Large intestine (tissue), 3 donors: ENCODE results near the gene PRTFDC1. TPM values are rescaled to one million over a fixed set of nuclear protein-coding genes. Genes with fewer than 3 reads are reported as not detected.

ENCODE experiments used
- DNase-seq, 2 donors: peaks; one replicate each; pipeline versions ENCODE4 v3.0.0 to v3.0.0-alpha.2; 2013
- H3K27ac ChIP-seq: one replicate; pipeline ENCODE4 v1.5.1; 2013; ENCODE audit warnings: low read length
- H3K27me3 ChIP-seq: 2 replicates; pipeline ENCODE4 v1.6.1; 2013; ENCODE audit warnings: low read length; ENCODE audit not compliant: control insufficient read depth, insufficient read depth
- H3K36me3 ChIP-seq: 2 replicates; pipeline ENCODE4 v1.6.1; 2013; ENCODE audit warnings: low read length; ENCODE audit not compliant: control insufficient read depth, insufficient read depth
- H3K4me1 ChIP-seq: one replicate; pipeline ENCODE4 v1.6.1; 2013; ENCODE audit warnings: low read length; ENCODE audit not compliant: control insufficient read depth, insufficient read depth
- H3K4me3 ChIP-seq: one replicate; pipeline ENCODE4 v1.5.1; 2013; ENCODE audit warnings: low read length
- H3K9me3 ChIP-seq: one replicate; pipeline ENCODE4 v1.6.1; 2013; ENCODE audit warnings: mild to moderate bottlenecking, low read depth, low read length, moderate library complexity; ENCODE audit not compliant: control insufficient read depth
- WGBS: methylation state at CpG from one replicate; pipeline ENCODE4 v1.1.5; 2013; ENCODE audit warnings: low lambda C conversion rate; ENCODE audit not compliant: insufficient coverage; 5-methylcytosine and 5-hydroxymethylcytosine counted together
- polyA plus RNA-seq: library from polyadenylated mRNA; unstranded; fragments of 120-200 nt; gene quantifications from one replicate; pipeline ENCODE4 v1.2.1, GENCODE V29; 2013

Gene PRTFDC1
- polyA plus RNA-seq, 1 donor = 34.3 TPM

GRCh38 chr10:24879861-24880260, 72.5 kb downstream of the PRTFDC1 start:
- Histone ChIP-seq H3K9me3 (no peaks in the 10 kb centered on the region), H3K36me3 (no peaks in the 10 kb centered on the region), H3K27ac (no peak overlapping the region), H3K27me3 (no peaks in the 10 kb centered on the region), H3K4me3 (no peak overlapping the region), H3K4me1 (no peaks in the 10 kb centered on the region)
- no peak for DNase-seq
- WGBS = no CpG with 5 or more reads among the region's 5 CpGs

- Histone ChIP-seq H3K36me3 (no peaks in the 10 kb centered on the region), H3K4me1 (peaks cover 3% of the 10 kb centered on the region), H3K27ac (no peak overlapping the region), H3K9me3 (no peaks in the 10 kb centered on the region), H3K27me3 (no peaks in the 10 kb centered on the region), H3K4me3 (no peak overlapping the region)
- no peak for DNase-seq
Measured at GRCh38 chr10:24874133-24874532, 78.3 kb downstream of the PRTFDC1 start.

- no CpG with 5 or more reads among the region's 4 CpGs for WGBS
- Histone ChIP-seq H3K27me3 (no peaks in the 10 kb centered on the region), H3K27ac (peak overlapping the region; percentile 67), H3K36me3 (no peaks in the 10 kb centered on the region), H3K9me3 (no peaks in the 10 kb centered on the region), H3K4me1 (peaks cover 3% of the 10 kb centered on the region), H3K4me3 (no peak overlapping the region)
- peak; percentile 63 to 77 for DNase-seq
Measured at GRCh38 chr10:24873281-24873683, 79.1 kb downstream of the PRTFDC1 start.

GRCh38 chr10:24872790-24873182, 79.6 kb downstream of the PRTFDC1 start:
- Histone ChIP-seq H3K36me3 (no peaks in the 10 kb centered on the region), H3K27me3 (no peaks in the 10 kb centered on the region), H3K4me3 (no peak overlapping the region), H3K9me3 (no peaks in the 10 kb centered on the region), H3K27ac (peak overlapping the region; percentile 67), H3K4me1 (peaks cover 3% of the 10 kb centered on the region)
- WGBS = 80% methylated on average over 1 of the region's 3 CpGs
- DNase-seq = no peak

GRCh38 chr10:24872049-24872789, 80.2 kb downstream of the PRTFDC1 start:
- Histone ChIP-seq H3K4me3 (no peak overlapping the region), H3K27me3 (no peaks in the 10 kb centered on the region), H3K36me3 (no peaks in the 10 kb centered on the region), H3K27ac (no peak overlapping the region), H3K9me3 (no peaks in the 10 kb centered on the region), H3K4me1 (peaks cover 3% of the 10 kb centered on the region)
- DNase-seq = no peak
- WGBS = no CpG with 5 or more reads among the region's 6 CpGs

- Histone ChIP-seq H3K4me3 (no peak overlapping the region), H3K9me3 (no peaks in the 10 kb centered on the region), H3K27ac (no peak overlapping the region), H3K27me3 (no peaks in the 10 kb centered on the region), H3K4me1 (peaks cover 3% of the 10 kb centered on the region), H3K36me3 (no peaks in the 10 kb centered on the region)
- WGBS = 74% methylated on average over 9 of the region's 13 CpGs
- no peak for DNase-seq
Measured at GRCh38 chr10:24871011-24871935, 81.1 kb downstream of the PRTFDC1 start.

- H3K36me3 ChIP-seq = no peaks in the 10 kb centered on the region
- WGBS = no CpG with 5 or more reads among the region's 2 CpGs
- no peaks in the 10 kb centered on the region for H3K9me3 ChIP-seq
- no peak overlapping the region for H3K4me3 ChIP-seq
- peaks cover 3% of the 10 kb centered on the region for H3K4me1 ChIP-seq
- no peak for DNase-seq
- H3K27ac ChIP-seq = no peak overlapping the region
- no peaks in the 10 kb centered on the region for H3K27me3 ChIP-seq
Measured at GRCh38 chr10:24869354-24870015, 82.9 kb downstream of the PRTFDC1 start.

GRCh38 chr10:24866604-24867583, 85.5 kb downstream of the PRTFDC1 start:
- WGBS = 88% methylated on average over 6 of the region's 7 CpGs
- Histone ChIP-seq H3K36me3 (no peaks in the 10 kb centered on the region), H3K4me1 (no peaks in the 10 kb centered on the region), H3K4me3 (no peak overlapping the region), H3K9me3 (no peaks in the 10 kb centered on the region), H3K27me3 (no peaks in the 10 kb centered on the region), H3K27ac (no peak overlapping the region)
- no peak for DNase-seq

GRCh38 chr10:24865783-24866182, 86.6 kb downstream of the PRTFDC1 start:
- DNase-seq = no peak
- no peak overlapping the region for H3K4me3 ChIP-seq
- H3K9me3 ChIP-seq = no peaks in the 10 kb centered on the region
- 93% methylated on average over 2 of the region's 3 CpGs for WGBS
- no peak overlapping the region for H3K27ac ChIP-seq
- no peaks in the 10 kb centered on the region for H3K4me1 ChIP-seq
- H3K27me3 ChIP-seq = no peaks in the 10 kb centered on the region
- H3K36me3 ChIP-seq = no peaks in the 10 kb centered on the region
